Measurements from ENCODE around the gene CD99. TPM values are rescaled to one million over a fixed set of nuclear protein-coding genes. Genes with fewer than 3 reads are reported as not detected.

The CD99 gene
- total and polyA plus RNA-seq, 2 of the 13 experiments (the other 11 are each of a cell fraction or from before 2014, with no cell fraction given) = 78.8 to 111 TPM

DNA sequence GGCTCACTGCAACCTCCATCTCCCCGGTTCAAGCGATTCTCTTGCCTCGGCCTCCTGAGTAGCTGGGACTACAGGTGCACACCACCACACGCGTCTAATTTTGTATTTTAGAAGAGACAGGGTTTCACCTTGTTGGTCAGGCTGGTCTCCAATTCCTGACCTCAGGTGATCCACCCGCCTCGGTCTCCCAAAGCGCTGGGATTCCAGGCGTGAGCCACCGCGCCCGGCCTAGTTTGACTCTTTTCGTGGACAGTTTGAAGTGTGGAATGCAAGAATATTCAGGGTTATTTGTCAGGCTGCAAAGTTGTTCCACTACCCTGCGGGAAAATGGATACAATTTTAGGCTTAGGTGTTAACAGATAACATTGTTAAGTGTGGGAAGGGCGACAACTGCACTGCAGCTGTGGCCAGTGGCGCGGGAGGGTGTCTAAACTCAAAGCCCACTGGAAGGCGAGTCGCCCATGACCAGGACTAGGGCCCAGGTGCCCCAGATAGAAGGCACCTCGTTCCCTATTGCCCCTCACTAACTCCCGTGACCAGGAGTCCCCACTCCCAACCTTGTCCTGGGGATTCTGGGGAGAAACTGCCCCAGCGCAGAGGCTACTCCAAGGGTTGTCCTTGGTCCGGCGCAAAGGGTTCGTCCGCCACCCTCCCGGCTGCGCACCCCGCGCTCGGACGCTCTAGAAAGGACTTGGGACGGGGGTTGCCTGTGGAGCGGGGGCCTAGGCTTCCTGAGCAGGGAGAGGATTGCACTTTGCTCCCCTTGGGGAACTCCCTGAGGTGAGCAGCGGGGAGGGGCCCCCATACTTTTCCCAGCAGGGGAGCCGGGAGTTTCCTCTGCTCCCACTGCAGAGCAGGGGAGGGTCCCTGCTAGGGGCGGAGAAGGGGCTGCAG lies 1.1 kb upstream of the CD99 start (continued):
- TF ChIP-seq, protein P1, sequence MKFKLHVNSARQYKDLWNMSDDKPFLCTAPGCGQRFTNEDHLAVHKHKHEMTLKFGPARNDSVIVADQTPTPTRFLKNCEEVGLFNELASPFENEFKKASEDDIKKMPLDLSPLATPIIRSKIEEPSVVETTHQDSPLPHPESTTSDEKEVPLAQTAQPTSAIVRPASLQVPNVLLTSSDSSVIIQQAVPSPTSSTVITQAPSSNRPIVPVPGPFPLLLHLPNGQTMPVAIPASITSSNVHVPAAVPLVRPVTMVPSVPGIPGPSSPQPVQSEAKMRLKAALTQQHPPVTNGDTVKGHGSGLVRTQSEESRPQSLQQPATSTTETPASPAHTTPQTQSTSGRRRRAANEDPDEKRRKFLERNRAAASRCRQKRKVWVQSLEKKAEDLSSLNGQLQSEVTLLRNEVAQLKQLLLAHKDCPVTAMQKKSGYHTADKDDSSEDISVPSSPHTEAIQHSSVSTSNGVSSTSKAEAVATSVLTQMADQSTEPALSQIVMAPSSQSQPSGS (CRISPR knock-in tag; IDR thresholded peaks at IDR 0.05) = no peak
- TF ChIP-seq, protein P2, sequence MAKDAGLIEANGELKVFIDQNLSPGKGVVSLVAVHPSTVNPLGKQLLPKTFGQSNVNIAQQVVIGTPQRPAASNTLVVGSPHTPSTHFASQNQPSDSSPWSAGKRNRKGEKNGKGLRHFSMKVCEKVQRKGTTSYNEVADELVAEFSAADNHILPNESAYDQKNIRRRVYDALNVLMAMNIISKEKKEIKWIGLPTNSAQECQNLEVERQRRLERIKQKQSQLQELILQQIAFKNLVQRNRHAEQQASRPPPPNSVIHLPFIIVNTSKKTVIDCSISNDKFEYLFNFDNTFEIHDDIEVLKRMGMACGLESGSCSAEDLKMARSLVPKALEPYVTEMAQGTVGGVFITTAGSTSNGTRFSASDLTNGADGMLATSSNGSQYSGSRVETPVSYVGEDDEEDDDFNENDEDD (CRISPR knock-in tag; IDR thresholded peaks at IDR 0.05; ENCODE audit: borderline replicate concordance) = no peak
- no peak for TF ChIP-seq ZNF572 (CRISPR knock-in tag; IDR thresholded peaks at IDR 0.05)
- TF ChIP-seq PCBP2 (optimal IDR thresholded peaks at IDR 0.05; ENCODE audit: low read depth, low read length, poor library complexity, severe bottlenecking) = no peak
- TF ChIP-seq CEBPG (CRISPR knock-in tag; IDR thresholded peaks at IDR 0.05) = 0 out of 2 replicates have a peak, but pooled peaks have one; percentile 11
- TF ChIP-seq MED8 (CRISPR knock-in tag; IDR thresholded peaks at IDR 0.05; ENCODE audit: insufficient replicate concordance) = peak; percentile 55
- TF ChIP-seq, protein P3, sequence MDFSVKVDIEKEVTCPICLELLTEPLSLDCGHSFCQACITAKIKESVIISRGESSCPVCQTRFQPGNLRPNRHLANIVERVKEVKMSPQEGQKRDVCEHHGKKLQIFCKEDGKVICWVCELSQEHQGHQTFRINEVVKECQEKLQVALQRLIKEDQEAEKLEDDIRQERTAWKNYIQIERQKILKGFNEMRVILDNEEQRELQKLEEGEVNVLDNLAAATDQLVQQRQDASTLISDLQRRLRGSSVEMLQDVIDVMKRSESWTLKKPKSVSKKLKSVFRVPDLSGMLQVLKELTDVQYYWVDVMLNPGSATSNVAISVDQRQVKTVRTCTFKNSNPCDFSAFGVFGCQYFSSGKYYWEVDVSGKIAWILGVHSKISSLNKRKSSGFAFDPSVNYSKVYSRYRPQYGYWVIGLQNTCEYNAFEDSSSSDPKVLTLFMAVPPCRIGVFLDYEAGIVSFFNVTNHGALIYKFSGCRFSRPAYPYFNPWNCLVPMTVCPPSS (IDR thresholded peaks at IDR 0.05) = no peak

All from HepG2 (cell line).